Activated CD4-positive, alpha-beta T cell treated with anti-CD3 and anti-CD28 coated beads, Interleukin-2, Interleukin-6, amounts not matched to agents 100 ng/mL and 50 ng/mL, durations not matched to agents 16 hours and 8 hours (primary cell): ENCODE results near the gene HCN3.
A peak's percentile ranks its signal among the peaks of the same experiment; 100 is the strongest.
"Not testable (repeated sequence)": the region's sequence is repeated elsewhere in the genome, so short reads cannot be mapped to it uniquely, and the experiment has no call there.

ENCODE experiments used
- DNase-seq: peaks from one replicate; pipeline ENCODE4 v3.0.0-alpha.2; 2020

The HCN3 gene

GRCh38 chr1:155318082-155318481, 40.8 kb downstream of the HCN3 start:
- no peak for DNase-seq

- DNase-seq: no peak
Observed at GRCh38 chr1:155319536-155319935, 42.3 kb downstream of the HCN3 start.

- DNase-seq: no peak
Observed at GRCh38 chr1:155320252-155320651, 43.0 kb downstream of the HCN3 start.

GRCh38 chr1:155320661-155321617, 43.7 kb downstream of the HCN3 start, which contains the start of gene RUSC1:
Gene RUSC1, plus strand, starts transcription at chr1:155320894. Its CDS starts 880 bp downstream, at chr1:155321774.
- peak; percentile 79 for DNase-seq

GRCh38 chr1:155321639-155322503, 44.6 kb downstream of the HCN3 start:
- no peak for DNase-seq

GRCh38 chr1:155322571-155322952, 45.3 kb downstream of the HCN3 start:
- DNase-seq: peak; percentile 20

GRCh38 chr1:155322953-155323728, 45.9 kb downstream of the HCN3 start:
- peak; percentile 93 for DNase-seq

- peak; percentile 91 for DNase-seq
Observed at GRCh38 chr1:155323729-155324036, 46.4 kb downstream of the HCN3 start.

- peak; percentile 95 for DNase-seq
Observed at GRCh38 chr1:155324037-155324716, 46.9 kb downstream of the HCN3 start.

- DNase-seq: peak; percentile 24
Observed at GRCh38 chr1:155324717-155325602, 47.7 kb downstream of the HCN3 start.

- no peak for DNase-seq
Observed at GRCh38 chr1:155325603-155325893, 48.3 kb downstream of the HCN3 start.

GRCh38 chr1:155326020-155326526, 48.8 kb downstream of the HCN3 start:
- DNase-seq: no peak

- DNase-seq: no peak
Observed at GRCh38 chr1:155326631-155327037, 49.4 kb downstream of the HCN3 start.

GRCh38 chr1:155327981-155328380, 50.7 kb downstream of the HCN3 start:
- no peak for DNase-seq

- not testable (repeated sequence) for DNase-seq
Observed at GRCh38 chr1:155328856-155329255, 51.6 kb downstream of the HCN3 start.

- peak; percentile 25 for DNase-seq
Observed at GRCh38 chr1:155329980-155330598, 52.8 kb downstream of the HCN3 start.

- DNase-seq: no peak
Observed at GRCh38 chr1:155334962-155335361, 57.7 kb downstream of the HCN3 start.
